Measurements from ENCODE around the gene DRG2. TPM values are rescaled to one million over a fixed set of nuclear protein-coding genes. Genes with fewer than 3 reads are reported as not detected.
A peak's percentile ranks its signal among the peaks of the same experiment; 100 is the strongest.

DRG2 gene
- total RNA-seq, 1 experiment from 2014 or later = 52.0 TPM

DNA sequence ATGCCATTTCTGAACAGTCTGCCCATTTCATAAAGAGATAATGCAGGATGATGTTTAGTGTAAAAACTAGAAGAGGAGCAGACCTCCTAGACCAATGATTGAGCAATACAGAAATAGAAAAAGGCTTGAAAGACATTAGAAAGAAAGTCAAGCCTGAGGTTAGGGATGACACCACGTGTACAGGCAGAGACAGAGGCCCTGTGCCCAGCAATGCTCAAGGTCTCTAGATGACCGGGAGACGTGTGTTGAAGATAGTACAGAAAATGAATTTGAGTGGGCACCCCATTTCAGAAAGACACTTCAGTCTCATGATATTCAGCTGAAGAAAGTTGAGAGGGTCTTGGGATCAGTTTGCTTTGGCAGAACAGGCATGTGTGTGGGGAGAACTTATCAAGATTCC is 43.1 kb upstream of the DRG2 start:
- H2BK5ac ChIP-seq (ENCODE audit: insufficient read length, low read length) = no peak overlapping the region
- Mint-ChIP-seq H3K9me3 (no peaks in the 10 kb centered on the region), H3K27ac (peak overlapping the region in 1 of 3 experiments; percentile 45; a peak in 1 of 7 replicates), H3K4me1 (peaks cover 19 to 22% of the 10 kb centered on the region in 2 experiments), H3K27me3 (ENCODE audit: low read depth) (no peaks in the 10 kb centered on the region), H3K4me3 (no peak overlapping the region), H3K36me3 (ENCODE audit: insufficient read depth in 1 of 3, low read depth in 3 of 3) (peaks cover 11 to 28% (median 16%) of the 10 kb centered on the region in 3 experiments)
- no peak for DNase-seq
- no peak overlapping the region for H2BK20ac ChIP-seq (ENCODE audit: low read depth, low read length, poor library complexity, severe bottlenecking)
- no peak overlapping the region for H4K91ac ChIP-seq (ENCODE audit: insufficient read length, low read depth, low read length)
- no peaks in the 10 kb centered on the region for H3K9me3 ChIP-seq (ENCODE audit: control insufficient read depth, low read depth, low read length)
- H3K23me2 ChIP-seq (ENCODE audit: insufficient read length, low read depth, low read length, poor library complexity, severe bottlenecking) = peaks cover 8% of the 10 kb centered on the region
- no peak overlapping the region for H3K4ac ChIP-seq (ENCODE audit: low read depth, low read length)
- H3K4me2 ChIP-seq (ENCODE audit: insufficient read depth, insufficient read length, low read length) = no peak overlapping the region
- no peak overlapping the region for H2BK120ac ChIP-seq (ENCODE audit: low read depth, low read length, poor library complexity, severe bottlenecking)
- H3K79me1 ChIP-seq (ENCODE audit: insufficient read depth, low read depth, low read length, poor library complexity, severe bottlenecking) = no peaks in the 10 kb centered on the region
- H2BK15ac ChIP-seq (ENCODE audit: low read depth, low read length) = no peak overlapping the region
- H4K20me1 ChIP-seq (ENCODE audit: control insufficient read depth, insufficient read depth, insufficient read length) = no peaks in the 10 kb centered on the region
- WGBS (ENCODE audit: extremely low coverage, insufficient read length, low lambda C conversion rate) = no CpG with 5 or more reads among the region's 3 CpGs
- no peak overlapping the region for H3K27ac ChIP-seq (ENCODE audit: insufficient read length, low read depth, low read length)
- H2AK5ac ChIP-seq (ENCODE audit: insufficient read length, low read length) = no peak overlapping the region
- H3K4me1 ChIP-seq (ENCODE audit: insufficient read depth, low read length) = no peaks in the 10 kb centered on the region; the same call in 1 of the 2 replicates
- H3K9ac ChIP-seq (ENCODE audit: extremely low read depth, insufficient read length, low read length) = no peak overlapping the region
- no peak overlapping the region for H4K5ac ChIP-seq (ENCODE audit: insufficient read length, low read depth, low read length)
- H3K18ac ChIP-seq (ENCODE audit: insufficient read length, low read depth, low read length) = no peak overlapping the region
- no peaks in the 10 kb centered on the region for H3K79me2 ChIP-seq (ENCODE audit: insufficient read depth, low read length)
- H3K23ac ChIP-seq (ENCODE audit: insufficient read length, low read depth, low read length) = no peak overlapping the region
- no peak overlapping the region for H3K14ac ChIP-seq (ENCODE audit: insufficient read depth, low read length)
- no peak overlapping the region for H2AFZ ChIP-seq (ENCODE audit: low read length)
- TF ChIP-seq, protein P1, sequence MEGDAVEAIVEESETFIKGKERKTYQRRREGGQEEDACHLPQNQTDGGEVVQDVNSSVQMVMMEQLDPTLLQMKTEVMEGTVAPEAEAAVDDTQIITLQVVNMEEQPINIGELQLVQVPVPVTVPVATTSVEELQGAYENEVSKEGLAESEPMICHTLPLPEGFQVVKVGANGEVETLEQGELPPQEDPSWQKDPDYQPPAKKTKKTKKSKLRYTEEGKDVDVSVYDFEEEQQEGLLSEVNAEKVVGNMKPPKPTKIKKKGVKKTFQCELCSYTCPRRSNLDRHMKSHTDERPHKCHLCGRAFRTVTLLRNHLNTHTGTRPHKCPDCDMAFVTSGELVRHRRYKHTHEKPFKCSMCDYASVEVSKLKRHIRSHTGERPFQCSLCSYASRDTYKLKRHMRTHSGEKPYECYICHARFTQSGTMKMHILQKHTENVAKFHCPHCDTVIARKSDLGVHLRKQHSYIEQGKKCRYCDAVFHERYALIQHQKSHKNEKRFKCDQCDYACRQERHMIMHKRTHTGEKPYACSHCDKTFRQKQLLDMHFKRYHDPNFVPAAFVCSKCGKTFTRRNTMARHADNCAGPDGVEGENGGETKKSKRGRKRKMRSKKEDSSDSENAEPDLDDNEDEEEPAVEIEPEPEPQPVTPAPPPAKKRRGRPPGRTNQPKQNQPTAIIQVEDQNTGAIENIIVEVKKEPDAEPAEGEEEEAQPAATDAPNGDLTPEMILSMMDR (conservative IDR thresholded peaks at IDR 0.05) = no peak
- H3T11ph ChIP-seq (ENCODE audit: low read length) = no peak overlapping the region
- H4K8ac ChIP-seq (replicated peaks; ENCODE audit: insufficient read length, low read depth, low read length) = no peak overlapping the region
- H3K56ac ChIP-seq (ENCODE audit: insufficient read length, low read depth, low read length) = no peak overlapping the region
- no peak overlapping the region for H2BK12ac ChIP-seq (ENCODE audit: insufficient read length, low read depth, low read length)
- H3K27me3 ChIP-seq (ENCODE audit: insufficient read depth, low read length) = no peaks in the 10 kb centered on the region

Data from H9 (cell line).